Left lung (tissue), 10 donors: ENCODE data around the gene HOXA6. TPM values are rescaled to one million over a fixed set of nuclear protein-coding genes. Genes with fewer than 3 reads are reported as not detected.

Source experiments
- ATAC-seq: fragments of 200-7000 bp; cut with Tn5 transposase; one replicate; pipeline ENCODE4 v1.9.1; 2020; ENCODE audit warnings: moderate library complexity
- DNase-seq, 4 donors: peaks; one replicate each; pipeline ENCODE4 v3.0.0-alpha.2; 2013 to 2020
- H3K27ac ChIP-seq, 2 donors: fragments of 200-600 bp; sonication (generic) in 1 of 2; one replicate each; pipeline versions ENCODE4 v1.5.0 to v1.8.0; 2020 to 2021
- H3K27me3 ChIP-seq, 2 donors: fragments of 200-600 bp; sonication (generic) in 1 of 2; one replicate each; pipeline versions ENCODE4 v1.5.0 to v1.8.0; 2020 to 2021
- H3K36me3 ChIP-seq, 2 donors: fragments of 200-600 bp; sonication (generic) in 1 of 2; one replicate each; pipeline versions ENCODE4 v1.5.0 to v1.8.0; 2020 to 2021
- H3K4me1 ChIP-seq, 2 donors: fragments of 200-600 bp; one replicate each; pipeline ENCODE4 v1.8.0; 2021
- H3K4me3 ChIP-seq, 2 donors: fragments of 200-600 bp; sonication (generic) in 1 of 2; one replicate each; pipeline versions ENCODE4 v1.5.0 to v1.8.0; 2020 to 2021; ENCODE audit warnings: mild to moderate bottlenecking in 1 of 2
- H3K9me3 ChIP-seq, 2 donors: fragments of 200-600 bp; sonication (generic) in 1 of 2; one replicate each; pipeline versions ENCODE4 v1.5.0 to v1.8.0; 2020 to 2021
- CTCF ChIP-seq, 2 donors: fragments of 200-600 bp; sonication (generic) in 1 of 2; IDR thresholded peaks; one replicate each; pipeline versions ENCODE4 v1.5.0 to v1.8.0; 2021; ENCODE audit warnings: antibody characterized with exemption in 2 of 2
- intact Hi-C, 2 donors: fragments of 100-400 bp; cut with DNase I; formaldehyde crosslinking; loops; one replicate each; pipeline versions ENCODE4 v1.11.2 to v1.14.2; 2022
- microRNA-seq, 2 donors: library from miRNA; unstranded; fragments of <30 nt; microRNA quantifications; one replicate each; pipeline ENCODE4, GENCODE V29; 2019
- polyA plus RNA-seq, 6 donors: library from polyadenylated mRNA; unstranded; fragments of 120-200 nt; gene quantifications; one replicate each; pipeline ENCODE4 v1.2.1, GENCODE V29; 2013; ENCODE audit not compliant: insufficient read length in 6 of 6
- total RNA-seq, 2 donors: library from RNA; stranded (reverse); fragmentation: NEBNext Ultra II Directional; extraction: Animal tissue kit (Norgen Biotek cat#: 25700); gene quantifications; one replicate each; pipeline ENCODE4 v1.2.1, GENCODE V29; 2021
- donor health status: DM: no; HTN: yes; CAD: no.
- donor health status: DM: no; HTN: no; CAD: no.

Gene HOXA6
- total and polyA plus RNA-seq, 8 donors, result 3.5 to 16.2 (median 14.2) TPM

GRCh38 chr7:27095897-27096767 is 51.4 kb downstream of the HOXA6 start, which contains the start of gene HOXA1:
Gene HOXA1, minus strand, starts transcription at chr7:27096000. Its CDS starts 88 bp downstream, at chr7:27095912.
- no peak for TF ChIP-seq CTCF (IDR thresholded peaks at IDR 0.05)
- intact Hi-C loops, result loop anchor here in 1 of 2 donors (5.0 kb wide), 2 partner anchors 46 to 239 kb away; partner anchors contain the start of gene HOXA5
- DNase-seq, result peak; percentile 86 to 95 (median 88)
- peaks cover 4 to 37% of the 10 kb centered on the region in 2 donors for H3K4me1 ChIP-seq
- ATAC-seq, result peak; percentile 81
- peak within 1 kb of the TSS; percentile 88 to 90 for H3K27ac ChIP-seq
- H3K4me3 ChIP-seq, result peak within 1 kb of the TSS; percentile 59 to 88
- H3K27me3 ChIP-seq, result peaks cover 13 to 100% of the 10 kb centered on the region in 2 donors
- no peaks in the 10 kb centered on the region for H3K9me3 ChIP-seq
- peaks cover 0 to 6% of the 10 kb centered on the region in 2 donors for H3K36me3 ChIP-seq

Small RNA genes within 50 kb of the gene (microRNA-seq; reads per million reads assigned to microRNA genes)
- gene MIR196B, result 57.7 to 116 reads per million in 2 donors

Other genes with a start within 250 kb of the HOXA6 start
- gene HOXA1, start 51.8 kb downstream of the HOXA6 start, total RNA-seq, result under 1 TPM; 0.50 to 0.60 TPM
- 1 to 10 TPM; 1.9 to 3.1 (median 2.3) TPM for gene HOXA1, start 51.8 kb downstream of the HOXA6 start, polyA plus RNA-seq
- 1 to 10 TPM in 1 of 2 donors, under 1 TPM in 1; 0.61 to 1.4 TPM for gene HOXA2, start 45.1 kb downstream of the HOXA6 start, total RNA-seq
- gene HOXA2, start 45.1 kb downstream of the HOXA6 start, polyA plus RNA-seq, result 10 to 100 TPM; 16.7 to 19.6 (median 18.7) TPM
- 1 to 10 TPM; 3.4 to 7.6 TPM for gene HOXA4, start 17.0 kb downstream of the HOXA6 start, total RNA-seq
- gene HOXA4, start 17.0 kb downstream of the HOXA6 start, polyA plus RNA-seq, result 10 to 100 TPM; 32.0 to 35.8 (median 34.7) TPM
- gene HOXA5, start 4.1 kb downstream of the HOXA6 start, total RNA-seq, result 10 to 100 TPM; 16.1 to 21.6 TPM
- 10 to 100 TPM; 81.7 to 94.7 (median 89.1) TPM for gene HOXA5, start 4.1 kb downstream of the HOXA6 start, polyA plus RNA-seq
- 1 to 10 TPM; 5.7 to 8.8 TPM for gene HOXA3, start 4.8 kb upstream of the HOXA6 start, total RNA-seq
- 10 to 100 TPM; 32.6 to 49.6 (median 42.5) TPM for gene HOXA3, start 4.8 kb upstream of the HOXA6 start, polyA plus RNA-seq
- gene HOXA7, start 8.9 kb upstream of the HOXA6 start, total RNA-seq, result 1 to 10 TPM; 1.3 to 2.2 TPM
- 1 to 10 TPM; 4.0 to 6.4 (median 5.4) TPM for gene HOXA7, start 8.9 kb upstream of the HOXA6 start, polyA plus RNA-seq
- 1 to 10 TPM in 1 of 2 donors, under 1 TPM in 1; 0.73 to 1.4 TPM for gene HOXA9, start 17.8 kb upstream of the HOXA6 start, total RNA-seq
- 1 to 10 TPM in 1 of 6 donors, under 1 TPM in 5; 0.38 to 1.4 (median 0.52) TPM for gene HOXA9, start 17.8 kb upstream of the HOXA6 start, polyA plus RNA-seq
- under 1 TPM; 0.42 to 0.55 TPM for gene HOXA10, start 26.5 kb upstream of the HOXA6 start, total RNA-seq
- 1 to 10 TPM in 1 of 6 donors, under 1 TPM in 4, not detected in 1; 0.34 to 1.3 (median 0.40) TPM for gene HOXA10, start 26.5 kb upstream of the HOXA6 start, polyA plus RNA-seq
- gene HOXA11, start 37.5 kb upstream of the HOXA6 start, total RNA-seq, result under 1 TPM in 1 of 2 donors, not detected in 1; 0.10 TPM
- gene HOXA11, start 37.5 kb upstream of the HOXA6 start, polyA plus RNA-seq, result under 1 TPM in 3 of 6 donors, not detected in 3; 0.11 to 0.23 (median 0.15) TPM
- not detected for gene HOXA13, start 52.3 kb upstream of the HOXA6 start, total RNA-seq
- not detected for gene HOXA13, start 52.3 kb upstream of the HOXA6 start, polyA plus RNA-seq
- not detected for gene EVX1, start 95.0 kb upstream of the HOXA6 start, total RNA-seq
- gene EVX1, start 95.0 kb upstream of the HOXA6 start, polyA plus RNA-seq, result not detected